ENCODE measurements around the gene DPP6.

- TF ChIP-seq, protein P1, sequence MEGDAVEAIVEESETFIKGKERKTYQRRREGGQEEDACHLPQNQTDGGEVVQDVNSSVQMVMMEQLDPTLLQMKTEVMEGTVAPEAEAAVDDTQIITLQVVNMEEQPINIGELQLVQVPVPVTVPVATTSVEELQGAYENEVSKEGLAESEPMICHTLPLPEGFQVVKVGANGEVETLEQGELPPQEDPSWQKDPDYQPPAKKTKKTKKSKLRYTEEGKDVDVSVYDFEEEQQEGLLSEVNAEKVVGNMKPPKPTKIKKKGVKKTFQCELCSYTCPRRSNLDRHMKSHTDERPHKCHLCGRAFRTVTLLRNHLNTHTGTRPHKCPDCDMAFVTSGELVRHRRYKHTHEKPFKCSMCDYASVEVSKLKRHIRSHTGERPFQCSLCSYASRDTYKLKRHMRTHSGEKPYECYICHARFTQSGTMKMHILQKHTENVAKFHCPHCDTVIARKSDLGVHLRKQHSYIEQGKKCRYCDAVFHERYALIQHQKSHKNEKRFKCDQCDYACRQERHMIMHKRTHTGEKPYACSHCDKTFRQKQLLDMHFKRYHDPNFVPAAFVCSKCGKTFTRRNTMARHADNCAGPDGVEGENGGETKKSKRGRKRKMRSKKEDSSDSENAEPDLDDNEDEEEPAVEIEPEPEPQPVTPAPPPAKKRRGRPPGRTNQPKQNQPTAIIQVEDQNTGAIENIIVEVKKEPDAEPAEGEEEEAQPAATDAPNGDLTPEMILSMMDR (IDR thresholded peaks at IDR 0.05; ENCODE audit: control extremely low read depth in 1 of 3, insufficient read depth in 1 of 3, low read depth in 1 of 3, low read length in 3 of 3), result no peak
- no peak for TF ChIP-seq SAP30 (IDR thresholded peaks at IDR 0.05; ENCODE audit: insufficient read depth, insufficient replicate concordance, low read length)
These were observed 694.6 kb downstream of the DPP6 start for GRCh38 chr7:154746571-154747360.
